ENCODE data around the gene NABP1. TPM values are rescaled to one million over a fixed set of nuclear protein-coding genes. Genes with fewer than 3 reads are reported as not detected.
"Not testable (repeated sequence)": the region's sequence is repeated elsewhere in the genome, so short reads cannot be mapped to it uniquely, and the experiment has no call there.

Gene NABP1
- total RNA-seq, 3 donors from 2014 or later = 47.8 to 55.3 (median 52.2) TPM

DNA sequence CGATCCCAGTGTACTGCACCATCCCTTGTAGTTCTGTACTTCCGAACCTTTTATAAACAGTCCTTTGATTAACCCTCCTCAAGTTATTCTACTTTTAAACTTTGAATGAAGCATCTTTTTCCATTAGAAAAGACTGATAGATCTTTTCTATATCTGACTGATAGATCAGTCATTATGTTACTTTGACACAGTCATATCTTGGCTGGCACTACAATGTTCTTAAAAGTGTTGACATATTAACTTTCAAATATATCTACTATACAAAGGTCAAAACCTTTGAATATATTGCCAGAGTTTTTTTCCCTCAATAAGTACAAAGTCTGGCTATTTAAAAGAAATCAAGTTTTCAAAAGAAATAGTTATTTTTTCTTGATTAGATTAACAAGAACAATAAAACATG lies 35.4 kb upstream of the NABP1 start:
- Mint-ChIP-seq H3K27me3 (ENCODE audit: low read depth) (peaks cover 2% of the 10 kb centered on the region), H3K4me3 (no peak overlapping the region)
- ATAC-seq = no peak

DNA sequence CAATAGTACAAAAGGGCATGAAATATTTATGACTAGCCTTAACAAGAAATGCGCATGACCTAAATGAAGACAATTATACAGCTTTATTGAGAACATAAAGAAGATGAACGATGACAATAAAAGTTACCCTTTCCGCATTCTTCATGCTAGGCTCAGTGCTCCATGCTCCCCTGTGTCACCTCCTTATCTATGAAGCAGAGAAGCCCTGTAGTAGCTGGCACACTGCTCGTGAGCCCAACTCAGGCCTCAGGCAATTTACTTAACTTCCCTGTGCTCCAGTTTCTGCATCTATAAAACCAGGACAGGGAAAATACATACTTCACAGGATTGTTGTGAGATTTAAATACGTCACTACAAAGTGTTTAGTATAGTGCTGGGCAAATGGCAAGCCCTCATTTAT lies 34.5 kb upstream of the NABP1 start:
- no peak overlapping the region for H3K4me3 Mint-ChIP-seq
- ATAC-seq (no peak), DNase-seq (no peak)
- peaks cover 2% of the 10 kb centered on the region for H3K27me3 Mint-ChIP-seq (ENCODE audit: low read depth)
- H3K4me1 Mint-ChIP-seq (ENCODE audit: low read depth) = peaks cover 23% of the 10 kb centered on the region
- no peaks in the 10 kb centered on the region for H3K36me3 Mint-ChIP-seq (ENCODE audit: insufficient read depth)
- no peaks in the 10 kb centered on the region for H3K9me3 Mint-ChIP-seq

More for the DNA sequence above, 35.4 kb upstream of the NABP1 start:
- Mint-ChIP-seq H3K36me3 (ENCODE audit: insufficient read depth) (no peaks in the 10 kb centered on the region), H3K4me1 (ENCODE audit: low read depth) (peaks cover 32% of the 10 kb centered on the region), H3K9me3 (no peaks in the 10 kb centered on the region)
- DNase-seq = no peak

DNA sequence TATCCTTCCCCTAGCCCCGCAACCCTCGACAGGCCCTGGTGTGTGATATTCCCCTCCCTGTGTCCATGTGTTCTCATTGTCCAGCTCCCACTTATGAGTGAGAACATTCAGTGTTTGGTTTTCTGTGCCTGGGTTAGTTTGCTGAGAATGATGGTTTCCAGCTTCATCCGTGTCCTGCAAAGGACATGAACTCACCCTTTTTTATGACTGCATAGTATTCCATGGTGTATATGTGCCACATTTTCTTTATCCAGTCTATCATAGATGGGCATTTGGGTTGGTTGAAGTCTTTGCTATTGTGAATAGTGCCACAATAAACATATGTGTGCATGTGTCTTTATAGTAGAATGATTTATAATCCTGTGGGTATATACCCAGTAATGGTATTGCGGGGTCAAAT lies 33.3 kb upstream of the NABP1 start:
- not testable (repeated sequence) for DNase-seq

DNA sequence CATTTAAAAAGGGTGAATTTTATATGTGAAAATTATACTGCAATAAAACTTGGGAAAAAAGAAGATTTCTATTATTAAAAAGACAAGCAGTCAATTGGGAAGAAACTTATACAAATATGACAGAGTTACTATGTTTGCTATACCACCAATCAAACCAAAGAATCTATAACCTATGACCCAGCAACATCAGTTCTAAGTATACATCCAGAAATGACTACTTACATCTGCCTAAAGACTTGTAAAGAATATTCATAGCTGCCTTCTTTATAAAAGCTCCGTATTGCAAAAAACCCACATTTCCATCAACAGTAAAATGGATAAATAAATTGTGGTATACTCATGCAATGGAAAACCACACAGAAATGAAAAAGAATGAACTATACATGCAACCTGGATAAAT lies 32.9 kb upstream of the NABP1 start:
- DNase-seq (no peak), ATAC-seq (no peak)
- Mint-ChIP-seq H3K36me3 (ENCODE audit: insufficient read depth) (no peaks in the 10 kb centered on the region), H3K9me3 (no peaks in the 10 kb centered on the region), H3K4me3 (no peak overlapping the region), H3K27me3 (ENCODE audit: low read depth) (peaks cover 2% of the 10 kb centered on the region), H3K4me1 (ENCODE audit: low read depth) (peaks cover 14% of the 10 kb centered on the region)

More for the DNA sequence above, 33.3 kb upstream of the NABP1 start:
- peaks cover 14% of the 10 kb centered on the region for H3K4me1 Mint-ChIP-seq (ENCODE audit: low read depth)
- H3K27me3 Mint-ChIP-seq (ENCODE audit: low read depth); H3K9me3 Mint-ChIP-seq; H3K36me3 Mint-ChIP-seq (ENCODE audit: insufficient read depth); H3K4me3 Mint-ChIP-seq; ATAC-seq: not testable (repeated sequence)

DNA sequence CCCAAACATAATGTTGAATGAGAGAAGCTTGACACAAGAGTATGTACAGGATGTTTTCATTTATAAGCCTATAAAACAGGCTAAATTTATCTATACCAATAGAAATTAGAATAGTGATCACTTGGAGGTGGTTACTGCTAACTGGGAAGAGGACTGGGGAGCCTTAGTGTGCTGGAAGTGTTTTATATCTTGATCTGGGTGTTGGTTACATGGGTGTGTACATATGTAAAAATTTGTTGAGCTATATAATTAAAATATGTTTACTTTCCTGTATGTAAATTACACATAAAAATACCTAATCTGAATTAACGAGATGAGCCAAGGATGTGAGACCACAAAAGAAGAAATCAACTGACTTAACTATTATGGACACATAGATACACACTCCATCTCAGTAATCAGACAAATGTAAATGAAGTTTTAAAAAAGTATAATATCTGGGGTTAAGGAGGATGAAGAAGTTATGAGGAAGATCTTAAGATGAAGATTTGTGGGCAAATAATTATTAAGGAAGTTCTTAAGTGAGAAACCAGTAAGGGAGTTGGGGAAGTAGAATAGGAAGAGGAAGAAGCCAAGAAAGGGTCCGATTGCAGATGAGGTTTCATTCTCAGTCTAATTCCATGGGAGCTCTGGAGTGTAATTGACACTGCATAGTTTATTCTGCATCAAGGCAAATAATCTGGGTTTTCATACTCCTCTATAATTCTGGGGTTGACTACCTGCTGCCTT lies 32.3 kb upstream of the NABP1 start:
- ATAC-seq (no peak), DNase-seq (no peak)
- Mint-ChIP-seq H3K4me3 (no peak overlapping the region), H3K27me3 (ENCODE audit: low read depth) (peaks cover 2% of the 10 kb centered on the region), H3K4me1 (ENCODE audit: low read depth) (peaks cover 10% of the 10 kb centered on the region), H3K9me3 (no peaks in the 10 kb centered on the region), H3K36me3 (ENCODE audit: insufficient read depth) (no peaks in the 10 kb centered on the region)

DNA sequence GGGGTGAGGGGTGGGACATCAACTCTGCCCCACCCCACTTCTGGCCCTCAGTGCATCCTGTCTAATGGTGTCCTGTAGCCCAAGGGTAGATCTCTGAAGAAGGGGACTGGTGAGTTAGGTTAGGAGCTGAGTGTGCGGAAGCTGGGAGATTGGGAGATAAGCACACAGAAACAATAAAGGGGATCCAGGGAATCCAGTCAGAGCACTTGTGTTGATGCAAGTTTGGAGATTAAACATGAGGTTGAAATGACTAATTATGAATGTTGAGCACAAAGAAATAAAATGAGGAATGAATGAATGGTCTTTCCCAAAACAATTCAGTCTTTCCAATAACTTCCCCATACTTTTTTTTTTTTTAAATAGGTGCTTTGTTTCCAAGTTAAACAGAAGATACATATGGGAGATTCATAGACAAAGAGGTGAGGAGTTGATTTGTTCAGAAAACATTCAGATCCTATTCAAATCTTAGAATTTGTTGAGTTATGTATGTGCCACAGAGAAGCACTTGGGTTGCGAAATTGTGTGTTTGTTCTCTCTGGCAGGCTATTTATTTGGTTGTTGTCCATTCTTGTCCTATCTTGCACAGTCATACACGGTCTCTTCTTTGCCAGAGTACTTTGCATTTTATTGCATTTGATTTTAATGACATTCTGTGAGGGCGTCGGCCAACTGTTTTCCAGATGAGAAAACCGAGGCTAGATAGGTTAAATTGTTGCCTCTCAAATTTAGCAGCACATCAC lies 31.6 kb upstream of the NABP1 start:
- no peaks in the 10 kb centered on the region for H3K9me3 Mint-ChIP-seq

DNA sequence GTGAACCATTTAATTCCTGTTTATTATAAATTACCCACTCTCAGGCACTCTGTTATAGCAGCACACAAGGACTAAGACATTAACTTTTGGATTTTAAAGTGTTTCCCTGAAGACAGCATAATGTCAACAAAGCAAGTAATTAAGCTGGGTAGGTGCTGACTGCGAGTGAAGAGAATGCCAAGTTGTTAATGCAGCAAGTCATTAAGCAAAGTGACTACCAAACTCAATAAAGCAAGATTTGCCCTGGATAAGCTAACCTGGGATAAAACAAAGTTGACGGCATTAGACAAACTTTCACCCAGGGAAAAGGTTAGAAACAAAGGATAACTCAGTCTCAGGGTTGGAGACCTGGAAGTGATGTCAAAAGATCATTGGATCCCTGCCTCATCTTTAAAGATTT lies 28.4 kb upstream of the NABP1 start:
- ATAC-seq (no peak), DNase-seq (no peak)
- H3K9me3 Mint-ChIP-seq = no peaks in the 10 kb centered on the region
- H3K27me3 Mint-ChIP-seq (ENCODE audit: low read depth) = peaks cover 2% of the 10 kb centered on the region
- H3K4me3 Mint-ChIP-seq = no peak overlapping the region
- H3K4me1 Mint-ChIP-seq (ENCODE audit: low read depth) = peaks cover 7% of the 10 kb centered on the region
- H3K36me3 Mint-ChIP-seq (ENCODE audit: insufficient read depth) = no peaks in the 10 kb centered on the region

More for the DNA sequence above, 31.6 kb upstream of the NABP1 start:
- DNase-seq (no peak), ATAC-seq (no peak)
- Mint-ChIP-seq H3K36me3 (ENCODE audit: insufficient read depth) (no peaks in the 10 kb centered on the region), H3K27me3 (ENCODE audit: low read depth) (peaks cover 2% of the 10 kb centered on the region), H3K4me1 (ENCODE audit: low read depth) (peaks cover 9% of the 10 kb centered on the region), H3K4me3 (no peak overlapping the region)

DNA sequence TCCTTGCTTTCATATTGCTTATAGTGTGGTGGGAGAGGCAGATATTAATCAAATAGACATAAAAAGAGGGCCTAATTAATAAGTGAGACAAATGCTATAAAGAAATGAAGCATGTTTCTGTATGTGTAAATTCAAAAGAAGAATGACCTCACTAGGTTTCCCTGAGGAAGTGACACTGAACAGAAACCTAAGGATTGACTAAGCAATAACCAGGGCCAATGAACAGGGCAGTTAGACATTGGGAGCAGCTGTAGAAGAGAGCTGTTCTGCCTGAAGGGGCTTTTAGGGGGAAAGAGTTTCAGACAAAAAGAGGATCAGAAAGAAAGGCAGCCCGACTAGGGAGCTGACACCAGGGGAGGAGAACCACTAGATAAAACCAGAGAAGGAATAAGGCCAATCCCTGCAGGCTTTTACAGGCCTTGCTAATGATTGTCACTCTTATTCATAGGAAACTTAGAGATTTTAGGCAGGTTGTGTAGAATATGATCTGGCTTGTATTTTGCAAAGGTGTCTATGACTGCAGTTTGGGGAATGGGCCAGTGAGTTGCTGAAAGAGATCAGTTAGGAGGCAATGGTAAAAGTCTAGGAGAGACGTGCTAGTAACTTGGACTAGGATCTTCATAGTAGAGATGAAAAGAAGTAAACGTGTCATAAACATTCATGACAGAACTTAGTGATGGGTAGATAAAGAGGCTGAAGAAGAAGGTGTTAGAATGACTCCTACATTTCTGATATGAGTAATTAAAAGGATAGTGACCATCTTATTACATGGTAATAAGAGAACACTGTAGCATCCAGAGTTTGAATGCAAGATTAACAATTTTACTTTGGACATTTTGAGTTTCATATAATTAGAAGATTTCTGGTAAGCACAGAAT lies 26.8 kb upstream of the NABP1 start:
- H3K27me3 Mint-ChIP-seq (ENCODE audit: low read depth) = peaks cover under 1% of the 10 kb centered on the region
- no peaks in the 10 kb centered on the region for H3K9me3 Mint-ChIP-seq
- H3K36me3 Mint-ChIP-seq (ENCODE audit: insufficient read depth) = no peaks in the 10 kb centered on the region
- DNase-seq = no peak
- H3K4me1 Mint-ChIP-seq (ENCODE audit: low read depth) = peaks cover 7% of the 10 kb centered on the region
- peak; percentile 53 to 82 for ATAC-seq
- no peak overlapping the region for H3K4me3 Mint-ChIP-seq

DNA sequence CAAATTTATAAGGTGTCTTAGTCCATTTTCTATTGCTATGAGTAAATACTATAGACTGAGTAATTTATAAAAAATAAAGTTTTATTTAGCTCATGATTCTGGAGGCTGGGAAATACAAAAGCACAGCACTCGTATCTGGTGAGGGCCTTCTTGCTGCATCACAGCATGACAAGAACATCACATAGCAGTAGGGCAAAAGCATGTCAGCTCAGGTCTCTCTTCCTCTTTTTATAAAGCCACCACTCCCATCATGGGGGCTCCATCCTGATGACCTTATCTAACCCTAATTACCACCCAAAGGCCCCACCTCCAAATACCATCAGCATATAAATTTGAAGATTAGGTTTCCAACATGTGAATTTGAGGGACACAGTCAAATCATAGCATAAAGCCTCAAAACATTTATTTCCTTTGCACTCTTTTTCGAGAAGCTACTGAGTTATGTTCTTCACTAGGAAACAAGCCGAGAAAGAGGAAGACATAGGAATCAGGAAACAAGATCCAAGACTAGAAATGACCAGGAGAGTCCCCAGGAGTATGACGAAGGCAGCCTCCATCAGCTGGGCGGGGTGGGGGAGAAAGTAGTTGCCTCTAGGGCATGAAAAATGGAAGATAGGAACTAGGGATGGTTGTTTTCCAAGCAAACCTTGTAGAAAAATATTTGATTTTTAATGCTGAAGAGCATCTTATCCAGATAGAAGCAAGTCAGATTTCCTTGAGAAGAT lies 24.1 kb upstream of the NABP1 start:
- ATAC-seq (no peak), DNase-seq (no peak)
- Mint-ChIP-seq H3K4me1 (ENCODE audit: low read depth) (peaks cover 6% of the 10 kb centered on the region), H3K9me3 (peaks cover 5% of the 10 kb centered on the region), H3K4me3 (no peak overlapping the region), H3K27me3 (ENCODE audit: low read depth) (no peaks in the 10 kb centered on the region), H3K36me3 (ENCODE audit: insufficient read depth) (no peaks in the 10 kb centered on the region)

DNA sequence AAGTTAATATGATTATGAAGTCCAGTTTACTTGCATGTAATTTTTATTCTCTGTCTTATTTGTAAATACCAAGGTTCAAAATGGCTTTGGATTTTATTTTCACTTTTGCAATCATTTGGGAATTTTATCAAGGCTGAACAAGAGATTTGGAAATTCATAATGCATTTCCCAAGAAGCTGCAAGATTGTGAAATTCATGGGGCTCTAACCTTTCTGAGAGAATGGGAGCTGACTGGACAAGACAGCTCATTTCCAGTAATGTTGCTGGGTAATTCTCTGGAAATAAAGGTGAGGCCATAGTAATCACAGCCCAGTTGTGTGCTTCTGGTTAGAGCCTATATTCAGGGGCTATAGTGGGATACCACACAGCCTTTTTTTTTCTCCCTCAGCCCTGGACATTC lies 21.5 kb upstream of the NABP1 start:
- DNase-seq (no peak), ATAC-seq (no peak)
- Mint-ChIP-seq H3K27me3 (ENCODE audit: low read depth) (no peaks in the 10 kb centered on the region), H3K4me3 (no peak overlapping the region), H3K36me3 (ENCODE audit: insufficient read depth) (no peaks in the 10 kb centered on the region), H3K4me1 (ENCODE audit: low read depth) (no peaks in the 10 kb centered on the region), H3K9me3 (peaks cover 5% of the 10 kb centered on the region)

DNA sequence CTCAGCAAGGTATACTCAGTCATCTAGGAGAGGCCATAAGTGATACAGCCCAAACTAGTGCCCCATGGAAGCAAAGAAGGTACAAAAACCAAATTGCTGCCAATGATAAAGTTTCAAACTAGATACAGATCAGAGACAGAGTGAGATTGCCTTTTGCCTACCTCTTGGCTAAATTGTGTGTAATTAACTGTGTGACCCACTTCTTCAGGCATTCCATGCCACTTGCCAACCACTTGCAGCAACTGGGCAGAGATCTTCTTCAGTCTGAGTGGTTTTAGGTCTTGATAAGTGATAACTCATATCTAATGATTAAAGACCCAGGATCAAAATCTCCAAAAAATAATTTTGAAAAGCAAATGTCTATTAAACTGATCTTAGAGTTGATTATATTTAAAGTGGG lies 21.1 kb upstream of the NABP1 start:
- DNase-seq (no peak), ATAC-seq (no peak)
- Mint-ChIP-seq H3K4me1 (ENCODE audit: low read depth) (no peaks in the 10 kb centered on the region), H3K4me3 (no peak overlapping the region), H3K36me3 (ENCODE audit: insufficient read depth) (no peaks in the 10 kb centered on the region), H3K9me3 (peaks cover 5% of the 10 kb centered on the region), H3K27me3 (ENCODE audit: low read depth) (no peaks in the 10 kb centered on the region)

DNA sequence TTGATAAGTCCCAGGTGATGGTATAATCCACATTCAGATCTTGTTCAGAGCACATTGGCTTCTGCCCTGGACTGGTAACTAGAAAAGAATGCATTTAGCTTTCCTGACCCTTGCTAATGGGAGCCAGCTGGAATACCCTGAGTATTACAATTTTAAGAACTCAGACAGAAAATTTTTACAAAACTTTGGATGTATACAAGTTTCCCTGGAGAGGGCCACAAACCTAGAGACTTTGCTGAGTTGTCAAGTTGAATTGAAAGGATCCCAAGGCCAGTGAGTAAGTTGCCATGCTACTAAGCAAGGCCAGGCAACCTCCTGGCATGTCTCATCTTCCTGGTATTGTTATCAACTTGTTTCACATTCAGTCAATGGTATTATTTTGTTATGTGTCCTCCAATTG lies 20.0 kb upstream of the NABP1 start:
- DNase-seq (no peak), ATAC-seq (peak in 1 of 2 donors; percentile 25)
- no peak overlapping the region for H3K4me3 Mint-ChIP-seq
- H3K27me3 Mint-ChIP-seq (ENCODE audit: low read depth) = no peaks in the 10 kb centered on the region
- no peaks in the 10 kb centered on the region for H3K36me3 Mint-ChIP-seq (ENCODE audit: insufficient read depth)
- peaks cover 5% of the 10 kb centered on the region for H3K9me3 Mint-ChIP-seq
- no peaks in the 10 kb centered on the region for H3K4me1 Mint-ChIP-seq (ENCODE audit: low read depth)

DNA sequence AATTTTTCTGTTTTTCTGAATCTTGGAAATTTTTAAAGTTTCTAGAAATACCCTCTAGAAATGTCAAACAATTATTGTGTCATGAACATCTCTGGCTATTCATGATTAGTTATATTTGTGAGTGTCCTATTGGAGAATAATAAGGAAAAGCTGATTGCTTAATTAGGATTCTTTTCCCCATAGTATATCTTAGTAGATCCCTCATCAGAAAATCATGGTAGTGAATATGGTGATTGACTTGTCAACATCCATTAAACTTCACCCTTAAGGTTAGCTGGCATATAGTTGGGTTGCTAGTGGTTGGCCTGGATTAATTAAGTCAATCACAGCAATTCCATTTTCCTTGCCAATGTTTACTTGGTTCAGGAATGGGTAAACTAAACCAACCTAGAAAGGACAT lies 18.7 kb upstream of the NABP1 start:
- Mint-ChIP-seq H3K4me3 (no peak overlapping the region), H3K9me3 (peaks cover 5% of the 10 kb centered on the region), H3K36me3 (ENCODE audit: insufficient read depth) (no peaks in the 10 kb centered on the region), H3K4me1 (ENCODE audit: low read depth) (no peaks in the 10 kb centered on the region), H3K27me3 (ENCODE audit: low read depth) (no peaks in the 10 kb centered on the region)
- no peak for ATAC-seq
- DNase-seq = no peak

DNA sequence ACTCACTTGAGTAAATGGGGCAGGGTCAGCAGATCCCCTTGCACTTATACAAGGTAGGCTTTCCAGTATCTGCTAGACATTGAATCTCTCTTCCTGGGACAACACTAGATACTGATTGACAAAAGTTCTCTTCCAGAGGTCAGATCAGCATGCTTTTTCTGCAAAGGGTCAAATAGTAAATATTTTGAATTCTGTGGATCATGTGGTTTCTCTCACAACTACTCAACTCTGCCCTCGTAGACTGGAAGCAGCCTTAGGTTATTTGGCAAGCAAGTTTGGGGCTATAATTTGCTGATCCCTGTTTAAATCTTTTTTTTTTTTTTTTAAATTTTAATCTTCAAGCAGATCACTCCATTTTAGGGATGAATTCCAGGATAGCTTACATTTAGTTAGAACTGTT lies 17.4 kb upstream of the NABP1 start:
- no peaks in the 10 kb centered on the region for H3K4me1 Mint-ChIP-seq (ENCODE audit: low read depth)
- peaks cover 5% of the 10 kb centered on the region for H3K9me3 Mint-ChIP-seq
- no peaks in the 10 kb centered on the region for H3K27me3 Mint-ChIP-seq (ENCODE audit: low read depth)
- H3K4me3 Mint-ChIP-seq = no peak overlapping the region
- peaks cover 2% of the 10 kb centered on the region for H3K36me3 Mint-ChIP-seq (ENCODE audit: insufficient read depth)
- DNase-seq (no peak), ATAC-seq (no peak)

All from activated T-cell treated with anti-CD3 and anti-CD28 coated beads, Interleukin-2, amount 50 U/mL, for 4 hours (primary cell).